ENCODE results near the gene FANCL.

Gene FANCL

GRCh38 chr2:58182527-58182926 lies 58.6 kb downstream of the FANCL start:
- TF ChIP-seq TEAD4 (IDR thresholded peaks at IDR 0.05), result no peak
- TF ChIP-seq TCF12 (IDR thresholded peaks at IDR 0.05; ENCODE audit: low read depth), result no peak
- no peak for TF ChIP-seq RAD21 (IDR thresholded peaks at IDR 0.05; ENCODE audit: low read depth)
- TF ChIP-seq CREB1 (IDR thresholded peaks at IDR 0.05; ENCODE audit: low read depth), result no peak
- TF ChIP-seq NFIC (IDR thresholded peaks at IDR 0.05), result no peak
- no peak for TF ChIP-seq YY1 (IDR thresholded peaks at IDR 0.05; ENCODE audit: low read depth)
- no peak for TF ChIP-seq REST (IDR thresholded peaks at IDR 0.05; ENCODE audit: low read depth)
- no peak for TF ChIP-seq CEBPB (IDR thresholded peaks at IDR 0.05)
- no peak for TF ChIP-seq TAF1 (IDR thresholded peaks at IDR 0.05; ENCODE audit: low read depth)
- no peak for TF ChIP-seq ZBTB7A (IDR thresholded peaks at IDR 0.05; ENCODE audit: low read depth)
- TF ChIP-seq EGR1 (IDR thresholded peaks at IDR 0.05), result no peak
- no peak for TF ChIP-seq EP300 (IDR thresholded peaks at IDR 0.05; ENCODE audit: borderline replicate concordance)
- no peak for TF ChIP-seq MAX (IDR thresholded peaks at IDR 0.05)

- TF ChIP-seq TAF1 (IDR thresholded peaks at IDR 0.05; ENCODE audit: low read depth) (no peak), REST (IDR thresholded peaks at IDR 0.05; ENCODE audit: low read depth) (no peak), MAX (IDR thresholded peaks at IDR 0.05) (no peak), CREB1 (IDR thresholded peaks at IDR 0.05; ENCODE audit: low read depth) (no peak), EP300 (IDR thresholded peaks at IDR 0.05; ENCODE audit: borderline replicate concordance) (no peak), NFIC (IDR thresholded peaks at IDR 0.05) (no peak), TEAD4 (IDR thresholded peaks at IDR 0.05) (no peak), TCF12 (IDR thresholded peaks at IDR 0.05; ENCODE audit: low read depth) (no peak), USF1 (IDR thresholded peaks at IDR 0.05) (no peak)
Measured at GRCh38 chr2:58180635-58181034, 60.5 kb downstream of the FANCL start.

- TF ChIP-seq TAF1 (IDR thresholded peaks at IDR 0.05; ENCODE audit: low read depth), result no peak
Measured at GRCh38 chr2:58163913-58164312, 77.2 kb downstream of the FANCL start.

- TF ChIP-seq REST (IDR thresholded peaks at IDR 0.05; ENCODE audit: low read depth) (no peak), USF1 (IDR thresholded peaks at IDR 0.05) (no peak), CEBPB (IDR thresholded peaks at IDR 0.05) (no peak), RAD21 (IDR thresholded peaks at IDR 0.05; ENCODE audit: low read depth) (no peak), TCF12 (IDR thresholded peaks at IDR 0.05; ENCODE audit: low read depth) (no peak), ZBTB7A (IDR thresholded peaks at IDR 0.05; ENCODE audit: low read depth) (no peak), NFIC (IDR thresholded peaks at IDR 0.05) (no peak), FOXM1 (IDR thresholded peaks at IDR 0.05; ENCODE audit: borderline replicate concordance, low read depth) (no peak), TAF1 (IDR thresholded peaks at IDR 0.05; ENCODE audit: low read depth) (no peak), MAX (IDR thresholded peaks at IDR 0.05) (no peak), EP300 (IDR thresholded peaks at IDR 0.05; ENCODE audit: borderline replicate concordance) (no peak)
Measured at GRCh38 chr2:58158481-58158880, 82.6 kb downstream of the FANCL start.

GRCh38 chr2:58157754-58158153 lies 83.4 kb downstream of the FANCL start:
- TF ChIP-seq REST (IDR thresholded peaks at IDR 0.05; ENCODE audit: low read depth), result no peak
- TF ChIP-seq MAX (IDR thresholded peaks at IDR 0.05), result no peak
- TF ChIP-seq NFIC (IDR thresholded peaks at IDR 0.05), result 0 out of 2 replicates have a peak, but pooled peaks have one; percentile 8

Data from Ishikawa (cell line).